Vagina (tissue), 2 donors: ENCODE data around the gene NAPEPLD.

ENCODE experiments used
- POLR2A ChIP-seq, 2 donors: fragments of 450-650 bp; IDR thresholded peaks; one replicate each; pipeline ENCODE4 v1.6.1; 2017; ENCODE audit warnings: antibody characterized with exemption in 2 of 2, mild to moderate bottlenecking in 2 of 2, moderate library complexity in 2 of 2
- POLR2AphosphoS5 ChIP-seq, 2 donors: sonication (generic); formaldehyde crosslinking; IDR thresholded peaks; one replicate each; pipeline ENCODE4 v1.9.0; 2017; ENCODE audit warnings: antibody characterized with exemption in 2 of 2, mild to moderate bottlenecking in 2 of 2, low read depth in 1 of 2; ENCODE audit not compliant: insufficient read depth in 1 of 2
- TF ChIP-seq, protein P1 (sequence below), 3 experiments: fragments of 450-650 bp in 2 of 3; fragments of 200-600 bp in 1 of 3; sonication (generic) in 1 of 3; IDR thresholded peaks; one replicate each; pipeline ENCODE4 v1.5.1; 2017 to 2019; ENCODE audit warnings: antibody characterized with exemption in 3 of 3, mild to moderate bottlenecking in 2 of 3, moderate library complexity in 2 of 3

- TF ChIP-seq, protein P1, sequence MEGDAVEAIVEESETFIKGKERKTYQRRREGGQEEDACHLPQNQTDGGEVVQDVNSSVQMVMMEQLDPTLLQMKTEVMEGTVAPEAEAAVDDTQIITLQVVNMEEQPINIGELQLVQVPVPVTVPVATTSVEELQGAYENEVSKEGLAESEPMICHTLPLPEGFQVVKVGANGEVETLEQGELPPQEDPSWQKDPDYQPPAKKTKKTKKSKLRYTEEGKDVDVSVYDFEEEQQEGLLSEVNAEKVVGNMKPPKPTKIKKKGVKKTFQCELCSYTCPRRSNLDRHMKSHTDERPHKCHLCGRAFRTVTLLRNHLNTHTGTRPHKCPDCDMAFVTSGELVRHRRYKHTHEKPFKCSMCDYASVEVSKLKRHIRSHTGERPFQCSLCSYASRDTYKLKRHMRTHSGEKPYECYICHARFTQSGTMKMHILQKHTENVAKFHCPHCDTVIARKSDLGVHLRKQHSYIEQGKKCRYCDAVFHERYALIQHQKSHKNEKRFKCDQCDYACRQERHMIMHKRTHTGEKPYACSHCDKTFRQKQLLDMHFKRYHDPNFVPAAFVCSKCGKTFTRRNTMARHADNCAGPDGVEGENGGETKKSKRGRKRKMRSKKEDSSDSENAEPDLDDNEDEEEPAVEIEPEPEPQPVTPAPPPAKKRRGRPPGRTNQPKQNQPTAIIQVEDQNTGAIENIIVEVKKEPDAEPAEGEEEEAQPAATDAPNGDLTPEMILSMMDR (IDR thresholded peaks at IDR 0.05): no peak
- TF ChIP-seq POLR2A (IDR thresholded peaks at IDR 0.05): no peak
- TF ChIP-seq POLR2AphosphoS5 (IDR thresholded peaks at IDR 0.05; ENCODE audit: insufficient read depth in 1 of 2, low read depth in 1 of 2): no peak
Measured at GRCh38 chr7:103114576-103115008, 34.3 kb downstream of the NAPEPLD start.
